H9 (cell line): ENCODE measurements around the gene TANGO6. TPM values are rescaled to one million over a fixed set of nuclear protein-coding genes. Genes with fewer than 3 reads are reported as not detected.

Source experiments
- DNase-seq: peaks from one replicate; pipeline ENCODE4 v3.0.0-alpha.2; 2017
- H2AFZ ChIP-seq: one replicate; pipeline ENCODE4 v1.6.1; 2013; ENCODE audit warnings: mild to moderate bottlenecking, low read length, control low read depth, moderate library complexity
- H2AK5ac ChIP-seq: 2 replicates; pipeline ENCODE4 v1.6.1; 2013; ENCODE audit warnings: low read length, control low read depth, mixed read lengths; ENCODE audit not compliant: insufficient read length
- H2BK120ac ChIP-seq: one replicate; pipeline ENCODE4 v1.6.1; 2013; ENCODE audit warnings: low read depth, mild to moderate bottlenecking, low read length, control low read depth, inconsistent platforms; ENCODE audit not compliant: poor library complexity, severe bottlenecking
- H2BK12ac ChIP-seq: 2 replicates; pipeline ENCODE4 v1.6.1; 2013; ENCODE audit warnings: low read length, control low read depth, mixed read lengths, low read depth; ENCODE audit not compliant: insufficient read length
- H2BK15ac ChIP-seq: 2 replicates; pipeline ENCODE4 v1.6.1; 2013; ENCODE audit warnings: low read depth, low read length, control low read depth
- H2BK20ac ChIP-seq: one replicate; pipeline ENCODE4 v1.6.1; 2013; ENCODE audit warnings: low read depth, mild to moderate bottlenecking, low read length, control low read depth, inconsistent platforms; ENCODE audit not compliant: poor library complexity, severe bottlenecking
- H2BK5ac ChIP-seq: 2 replicates; pipeline ENCODE4 v1.6.1; 2013; ENCODE audit warnings: low read length, control low read depth, mixed read lengths; ENCODE audit not compliant: insufficient read length
- H3K14ac ChIP-seq: 2 replicates; pipeline ENCODE4 v1.6.1; 2013; ENCODE audit warnings: low read length, control low read depth; ENCODE audit not compliant: insufficient read depth
- H3K18ac ChIP-seq: 2 replicates; pipeline ENCODE4 v1.6.1; 2013; ENCODE audit warnings: low read depth, mild to moderate bottlenecking, mixed read lengths, low read length, control low read depth; ENCODE audit not compliant: insufficient read length
- H3K23ac ChIP-seq: 2 replicates; pipeline ENCODE4 v1.6.1; 2013; ENCODE audit warnings: low read length, control low read depth, mixed read lengths, low read depth; ENCODE audit not compliant: insufficient read length
- H3K23me2 ChIP-seq: 2 replicates; pipeline ENCODE4 v1.6.1; 2013; ENCODE audit warnings: low read depth, mild to moderate bottlenecking, mixed read lengths, low read length, control low read depth; ENCODE audit not compliant: insufficient read length, poor library complexity, severe bottlenecking
- H3K27ac ChIP-seq: 2 replicates; pipeline ENCODE4 v1.5.1; 2013; ENCODE audit warnings: low read length, control low read depth, mixed read lengths, low read depth; ENCODE audit not compliant: insufficient read length
- H3K27me3 ChIP-seq: 2 replicates; pipeline ENCODE4 v1.6.1; 2013; ENCODE audit warnings: low read length, control low read depth, inconsistent platforms; ENCODE audit not compliant: insufficient read depth
- H3K4ac ChIP-seq: 2 replicates; pipeline ENCODE4 v1.6.1; 2013; ENCODE audit warnings: low read depth, mild to moderate bottlenecking, control low read depth, inconsistent platforms, low read length, moderate library complexity
- H3K4me1 ChIP-seq: 2 replicates; pipeline ENCODE4 v1.6.1; 2013; ENCODE audit warnings: low read length, control low read depth, inconsistent platforms; ENCODE audit not compliant: insufficient read depth
- H3K4me2 ChIP-seq: 2 replicates; pipeline ENCODE4 v1.6.1; 2013; ENCODE audit warnings: low read length, control low read depth, mixed read lengths; ENCODE audit not compliant: insufficient read length, insufficient read depth
- H3K56ac ChIP-seq: 2 replicates; pipeline ENCODE4 v1.6.1; 2013; ENCODE audit warnings: low read depth, mild to moderate bottlenecking, mixed read lengths, low read length, control low read depth; ENCODE audit not compliant: insufficient read length
- H3K79me1 ChIP-seq: 2 replicates; pipeline ENCODE4 v1.6.1; 2013; ENCODE audit warnings: low read depth, mild to moderate bottlenecking, moderate library complexity, low read length, control low read depth, inconsistent platforms; ENCODE audit not compliant: insufficient read depth, poor library complexity, severe bottlenecking
- H3K79me2 ChIP-seq: 2 replicates; pipeline ENCODE4 v1.6.1; 2013; ENCODE audit warnings: low read length, control low read depth, inconsistent platforms; ENCODE audit not compliant: insufficient read depth
- H3K9ac ChIP-seq: 2 replicates; pipeline ENCODE4 v1.6.1; 2013; ENCODE audit warnings: low read length, control low read depth, mixed read lengths; ENCODE audit not compliant: insufficient read length; ENCODE audit errors: extremely low read depth
- H3K9me3 ChIP-seq: one replicate; pipeline ENCODE4 v1.6.1; 2013; ENCODE audit warnings: low read depth, low read length, inconsistent platforms; ENCODE audit not compliant: control insufficient read depth
- H3T11ph ChIP-seq: one replicate; pipeline ENCODE4 v1.6.1; 2013; ENCODE audit warnings: mild to moderate bottlenecking, low read length, control low read depth, inconsistent platforms
- H4K20me1 ChIP-seq: one replicate; pipeline ENCODE4 v1.6.1; 2013; ENCODE audit not compliant: control insufficient read depth, insufficient read length, insufficient read depth
- H4K5ac ChIP-seq: 2 replicates; pipeline ENCODE4 v1.6.1; 2013; ENCODE audit warnings: low read depth, mild to moderate bottlenecking, mixed read lengths, low read length, control low read depth; ENCODE audit not compliant: insufficient read length
- H4K8ac ChIP-seq: replicated peaks from 2 replicates; pipeline ENCODE4 v1.6.1; 2013; ENCODE audit warnings: low read length, control low read depth, mixed read lengths, low read depth; ENCODE audit not compliant: insufficient read length
- H4K91ac ChIP-seq: 2 replicates; pipeline ENCODE4 v1.6.1; 2013; ENCODE audit warnings: low read depth, mild to moderate bottlenecking, moderate library complexity, mixed read lengths, low read length, control low read depth; ENCODE audit not compliant: insufficient read length
- H3K27ac Mint-ChIP-seq, 3 experiments: 2 replicates in 2 of 3; 3 replicates in 1 of 3; pipeline ENCODE4 v1.8.0; 2020 to 2021; ENCODE audit warnings: mixed read lengths in 3 of 3, mild to moderate bottlenecking in 1 of 3, moderate library complexity in 1 of 3
- H3K27me3 Mint-ChIP-seq: 2 replicates; pipeline ENCODE4 v1.8.0; 2021; ENCODE audit warnings: low read depth, mild to moderate bottlenecking, moderate library complexity, mixed read lengths
- H3K36me3 Mint-ChIP-seq, 3 experiments: 2 replicates in 2 of 3; 3 replicates in 1 of 3; pipeline ENCODE4 v1.8.0; 2020 to 2021; ENCODE audit warnings: low read depth in 3 of 3, mixed read lengths in 3 of 3; ENCODE audit not compliant: insufficient read depth in 1 of 3
- H3K4me1 Mint-ChIP-seq, 2 experiments: 2 replicates each; pipeline ENCODE4 v1.8.0; 2020; ENCODE audit warnings: mixed read lengths in 2 of 2
- H3K4me3 Mint-ChIP-seq, 2 experiments: 2 replicates in 1 of 2; 3 replicates in 1 of 2; pipeline ENCODE4 v1.8.0; 2020 to 2021; ENCODE audit warnings: mild to moderate bottlenecking in 2 of 2, mixed read lengths in 2 of 2, moderate library complexity in 1 of 2
- H3K9me3 Mint-ChIP-seq, 2 experiments: 2 replicates in 1 of 2; 3 replicates in 1 of 2; pipeline ENCODE4 v1.8.0; 2020; ENCODE audit warnings: mild to moderate bottlenecking in 2 of 2, mixed read lengths in 2 of 2, moderate library complexity in 1 of 2
- WGBS: extraction: QIAGEN DNeasy Blood & Tissue Kit; methylation state at CpG from one replicate; pipeline ENCODE4 v1.1.7; 2013; ENCODE audit warnings: missing lambda C conversion rate, low lambda C conversion rate, mixed read lengths; ENCODE audit not compliant: insufficient read length; ENCODE audit errors: extremely low coverage; 5-methylcytosine and 5-hydroxymethylcytosine counted together
- total RNA-seq: library from RNA; stranded (reverse); gene quantifications from 2 replicates; pipeline ENCODE4 v1.2.1, GENCODE V29; 2021
- TF ChIP-seq, protein P1 (sequence below): fragments of 200-600 bp; sonication (generic); conservative IDR thresholded peaks from 3 replicates; pipeline ENCODE4 v1.8.0; 2021; ENCODE audit warnings: antibody characterized with exemption, mild to moderate bottlenecking

The TANGO6 gene
- total RNA-seq, 1 experiment from 2014 or later: 12.0 TPM

GRCh38 chr16:68920349-68920748 is 77.0 kb downstream of the TANGO6 start:
- H3K23me2 ChIP-seq: no peaks in the 10 kb centered on the region
- no peak overlapping the region for H3K56ac ChIP-seq
- no peak for DNase-seq
- H3K14ac ChIP-seq: no peak overlapping the region
- Mint-ChIP-seq H3K27me3 (no peaks in the 10 kb centered on the region), H3K27ac (peak overlapping the region in 2 of 3 experiments; percentile 11 to 34; a peak in 2 of 7 replicates), H3K4me3 (no peak overlapping the region), H3K9me3 (no peaks in the 10 kb centered on the region), H3K36me3 (peaks cover 0 to 9% (median 3%) of the 10 kb centered on the region in 3 experiments; a peak in 2 of 7 replicates), H3K4me1 (no peaks in the 10 kb centered on the region)
- H3K27me3 ChIP-seq: no peaks in the 10 kb centered on the region
- H3K4me1 ChIP-seq: no peaks in the 10 kb centered on the region
- H4K91ac ChIP-seq: no peak overlapping the region
- H2BK12ac ChIP-seq: no peak overlapping the region
- no peak overlapping the region for H3K4me2 ChIP-seq
- TF ChIP-seq, protein P1, sequence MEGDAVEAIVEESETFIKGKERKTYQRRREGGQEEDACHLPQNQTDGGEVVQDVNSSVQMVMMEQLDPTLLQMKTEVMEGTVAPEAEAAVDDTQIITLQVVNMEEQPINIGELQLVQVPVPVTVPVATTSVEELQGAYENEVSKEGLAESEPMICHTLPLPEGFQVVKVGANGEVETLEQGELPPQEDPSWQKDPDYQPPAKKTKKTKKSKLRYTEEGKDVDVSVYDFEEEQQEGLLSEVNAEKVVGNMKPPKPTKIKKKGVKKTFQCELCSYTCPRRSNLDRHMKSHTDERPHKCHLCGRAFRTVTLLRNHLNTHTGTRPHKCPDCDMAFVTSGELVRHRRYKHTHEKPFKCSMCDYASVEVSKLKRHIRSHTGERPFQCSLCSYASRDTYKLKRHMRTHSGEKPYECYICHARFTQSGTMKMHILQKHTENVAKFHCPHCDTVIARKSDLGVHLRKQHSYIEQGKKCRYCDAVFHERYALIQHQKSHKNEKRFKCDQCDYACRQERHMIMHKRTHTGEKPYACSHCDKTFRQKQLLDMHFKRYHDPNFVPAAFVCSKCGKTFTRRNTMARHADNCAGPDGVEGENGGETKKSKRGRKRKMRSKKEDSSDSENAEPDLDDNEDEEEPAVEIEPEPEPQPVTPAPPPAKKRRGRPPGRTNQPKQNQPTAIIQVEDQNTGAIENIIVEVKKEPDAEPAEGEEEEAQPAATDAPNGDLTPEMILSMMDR: no peak
- H3K79me2 ChIP-seq: no peaks in the 10 kb centered on the region
- no peak overlapping the region for H3K9ac ChIP-seq
- no peak overlapping the region for H2AK5ac ChIP-seq
- no peak overlapping the region for H4K5ac ChIP-seq
- H3K27ac ChIP-seq: no peak overlapping the region
- no peaks in the 10 kb centered on the region for H4K20me1 ChIP-seq
- no peak overlapping the region for H2BK120ac ChIP-seq
- no peak overlapping the region for H3T11ph ChIP-seq
- no peak overlapping the region for H3K18ac ChIP-seq
- H2BK20ac ChIP-seq: no peak overlapping the region
- no peaks in the 10 kb centered on the region for H3K9me3 ChIP-seq
- no peak overlapping the region for H3K4ac ChIP-seq
- no peaks in the 10 kb centered on the region for H3K79me1 ChIP-seq
- no peak overlapping the region for H2BK15ac ChIP-seq
- H2BK5ac ChIP-seq: no peak overlapping the region
- H3K23ac ChIP-seq: no peak overlapping the region
- WGBS: no CpG with 5 or more reads among the region's 3 CpGs
- H2AFZ ChIP-seq: no peak overlapping the region
- H4K8ac ChIP-seq: no peak overlapping the region
